Liver (tissue), 9 donors: Measurements from ENCODE around the gene SH3GL3. TPM values are rescaled to one million over a fixed set of nuclear protein-coding genes. Genes with fewer than 3 reads are reported as not detected.

Experiments used
- DNase-seq: peaks from one replicate; pipeline ENCODE4 v3.0.0-alpha.2; 2017; ENCODE audit warnings: low spot score
- H3K27ac ChIP-seq, 2 donors: one replicate each; pipeline ENCODE4 v1.7.0; 2013; ENCODE audit warnings: inconsistent platforms in 2 of 2, low read length in 2 of 2, control low read depth in 1 of 2, low read depth in 1 of 2, mild to moderate bottlenecking in 1 of 2
- H3K27me3 ChIP-seq, 4 donors: one replicate each; pipeline versions ENCODE4 v1.6.1 to v1.7.0; 2013; ENCODE audit warnings: low read length in 3 of 4, inconsistent platforms in 1 of 4, mild to moderate bottlenecking in 1 of 4, moderate library complexity in 1 of 4; ENCODE audit not compliant: control insufficient read depth in 4 of 4, insufficient read depth in 4 of 4
- H3K36me3 ChIP-seq, 4 donors: one replicate each; pipeline versions ENCODE4 v1.6.1 to v1.7.0; 2013; ENCODE audit warnings: low read length in 3 of 4, mild to moderate bottlenecking in 3 of 4, low read depth in 1 of 4, moderate library complexity in 1 of 4; ENCODE audit not compliant: control insufficient read depth in 4 of 4, insufficient read depth in 3 of 4
- H3K4me1 ChIP-seq, 4 donors: one replicate each; pipeline versions ENCODE4 v1.6.1 to v1.7.0; 2013; ENCODE audit warnings: low read length in 3 of 4, mild to moderate bottlenecking in 3 of 4, moderate library complexity in 1 of 4; ENCODE audit not compliant: control insufficient read depth in 4 of 4, insufficient read depth in 4 of 4
- H3K4me3 ChIP-seq, 3 donors: one replicate each; pipeline versions ENCODE4 v1.6.1 to v1.7.0; 2013; ENCODE audit warnings: low read length in 3 of 3, control low read depth in 1 of 3, low read depth in 1 of 3, mild to moderate bottlenecking in 1 of 3
- H3K9ac ChIP-seq, 2 donors: one replicate each; pipeline ENCODE4 v1.7.0; 2013; ENCODE audit warnings: low read length in 2 of 2, mild to moderate bottlenecking in 2 of 2, moderate library complexity in 2 of 2, control low read depth in 1 of 2, low read depth in 1 of 2
- H3K9me3 ChIP-seq, 4 donors: one replicate each; pipeline versions ENCODE4 v1.6.1 to v1.7.0; 2013; ENCODE audit warnings: low read length in 3 of 4; ENCODE audit not compliant: control insufficient read depth in 4 of 4
- ATF3 ChIP-seq: IDR thresholded peaks from 2 replicates; pipeline ENCODE4 v1.6.1; 2016; ENCODE audit warnings: antibody characterized with exemption
- EGR1 ChIP-seq, 2 donors: IDR thresholded peaks; 2 replicates each; pipeline ENCODE4 v1.6.1; 2016 to 2018; ENCODE audit warnings: antibody characterized with exemption in 2 of 2, low read depth in 2 of 2
- FOXA1 ChIP-seq: IDR thresholded peaks from 2 replicates; pipeline ENCODE4 v1.6.1; 2016; ENCODE audit warnings: antibody characterized with exemption
- FOXA2 ChIP-seq: IDR thresholded peaks from 2 replicates; pipeline ENCODE4 v1.6.1; 2016; ENCODE audit warnings: antibody characterized with exemption
- GABPA ChIP-seq, 2 donors: IDR thresholded peaks in 1 of 2; conservative IDR thresholded peaks in 1 of 2; 2 replicates each; pipeline ENCODE4 v1.6.1; 2016; ENCODE audit warnings: antibody characterized with exemption in 2 of 2, mild to moderate bottlenecking in 1 of 2, moderate library complexity in 1 of 2
- HNF4A ChIP-seq, 2 donors: conservative IDR thresholded peaks; 2 replicates each; pipeline ENCODE4 v1.6.1; 2016; ENCODE audit warnings: antibody characterized with exemption in 2 of 2, mild to moderate bottlenecking in 2 of 2
- HNF4G ChIP-seq: IDR thresholded peaks from 2 replicates; pipeline ENCODE4 v1.6.1; 2016; ENCODE audit warnings: antibody characterized with exemption
- JUND ChIP-seq, 2 donors: IDR thresholded peaks; 2 replicates each; pipeline ENCODE4 v1.6.1; 2016; ENCODE audit warnings: antibody characterized with exemption in 2 of 2
- NR2F2 ChIP-seq: IDR thresholded peaks from 2 replicates; pipeline ENCODE4 v1.6.1; 2016; ENCODE audit warnings: antibody characterized with exemption
- RAD21 ChIP-seq, 2 donors: IDR thresholded peaks; 2 replicates each; pipeline ENCODE4 v1.6.1; 2016; ENCODE audit warnings: antibody characterized with exemption in 2 of 2, mild to moderate bottlenecking in 2 of 2
- RXRA ChIP-seq, 2 donors: IDR thresholded peaks; 2 replicates each; pipeline ENCODE4 v1.6.1; 2017 to 2018; ENCODE audit warnings: antibody characterized with exemption in 2 of 2, mild to moderate bottlenecking in 1 of 2
- SP1 ChIP-seq: IDR thresholded peaks from 2 replicates; pipeline ENCODE4 v1.6.1; 2018; ENCODE audit warnings: antibody characterized with exemption, mild to moderate bottlenecking
- TAF1 ChIP-seq: conservative IDR thresholded peaks from 2 replicates; pipeline ENCODE4 v1.6.1; 2016; ENCODE audit warnings: antibody characterized with exemption, mild to moderate bottlenecking
- YY1 ChIP-seq: IDR thresholded peaks from 2 replicates; pipeline ENCODE4 v1.6.1; 2016; ENCODE audit warnings: antibody characterized with exemption, mild to moderate bottlenecking
- ZBTB33 ChIP-seq: IDR thresholded peaks from 2 replicates; pipeline ENCODE4 v1.6.1; 2016; ENCODE audit warnings: antibody characterized with exemption
- WGBS: extraction: QIAGEN DNeasy Blood & Tissue Kit; methylation state at CpG from one replicate; pipeline ENCODE4 v1.1.7; 2013; 5-methylcytosine and 5-hydroxymethylcytosine counted together
- polyA plus RNA-seq, 2 donors: library from polyadenylated mRNA; stranded (reverse) in 1 of 2; unstranded in 1 of 2; fragments of 200-250 nt in 1 of 2; fragments of >200 nt in 1 of 2; fragmentation: Nextera tagmentation in 1 of 2; extraction: Ambion mirVana in 1 of 2; gene quantifications; one replicate each; pipeline versions ENCODE4 v1.2.1 to v1.2.3, GENCODE V29; 2013 to 2015
- total RNA-seq, 2 donors: library from RNA; depleted of rRNA; stranded (reverse); fragments of >200 nt; gene quantifications; one replicate each; pipeline ENCODE4 v1.2.3, GENCODE V29; 2014
- TF ChIP-seq, protein P1 (sequence below): IDR thresholded peaks from 2 replicates; pipeline ENCODE4 v1.6.1; 2016; ENCODE audit warnings: antibody characterized with exemption, mild to moderate bottlenecking
- TF ChIP-seq, protein P2 (sequence below): fragments of 150-350 bp; IDR thresholded peaks from 2 replicates; pipeline ENCODE4 v1.5.1; 2017; ENCODE audit warnings: improper control_type of control experiment, low read depth, low read length; ENCODE audit not compliant: missing input control
- donor health status: healthy.
- donor health status: healthy.
- donor health status: healthy.
- donor health status: healthy.
- donor health status: healthy.

The SH3GL3 gene
- total and polyA plus RNA-seq, 4 donors, result 0.23 TPM; not detected in 3

DNA sequence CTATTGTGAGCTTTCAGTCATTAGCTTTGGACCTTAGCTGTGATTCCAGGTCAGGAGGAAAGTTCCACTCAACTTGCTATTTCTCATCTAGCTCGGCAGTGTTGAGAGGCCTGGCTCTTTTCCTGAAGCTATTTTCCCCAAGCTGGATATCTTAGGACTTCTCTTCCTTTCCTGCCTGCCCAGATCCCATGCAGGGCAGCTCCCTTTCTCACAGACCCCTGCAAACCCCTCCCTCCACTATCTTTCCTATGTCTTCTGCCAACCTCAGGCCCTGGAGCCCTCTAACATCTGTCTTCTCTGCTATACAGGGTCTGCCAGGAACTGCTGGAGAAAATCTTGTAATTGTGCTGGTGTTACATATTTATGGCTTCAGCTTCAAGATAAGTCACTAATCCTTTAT lies 49.6 kb downstream of the SH3GL3 start:
- DNase-seq, result no peak
- WGBS, result 63% methylated on average over 1 of the region's 1 CpG
- Histone ChIP-seq H3K9me3 (no peaks in the 10 kb centered on the region), H3K4me3 (no peak overlapping the region), H3K27ac (no peak overlapping the region), H3K4me1 (no peaks in the 10 kb centered on the region), H3K36me3 (no peaks in the 10 kb centered on the region), H3K27me3 (peaks cover 0 to 3% (median 0%) of the 10 kb centered on the region in 4 donors), H3K9ac (no peak overlapping the region)
- no peak for TF ChIP-seq FOXA1
- TF ChIP-seq RAD21 (IDR thresholded peaks at IDR 0.05), result no peak
- TF ChIP-seq ZBTB33, result no peak
- TF ChIP-seq ATF3, result no peak
- no peak for TF ChIP-seq GABPA (IDR thresholded peaks at IDR 0.05 in 1 of 2, conservative IDR thresholded peaks at IDR 0.05 in 1 of 2)
- TF ChIP-seq FOXA2, result no peak
- TF ChIP-seq HNF4G, result no peak
- TF ChIP-seq JUND (IDR thresholded peaks at IDR 0.05), result no peak
- TF ChIP-seq SP1, result no peak
- TF ChIP-seq TAF1, result no peak

GRCh38 chr15:83498374-83498773 lies 51.2 kb downstream of the SH3GL3 start:
- DNase-seq, result no peak
- Histone ChIP-seq H3K36me3 (no peaks in the 10 kb centered on the region), H3K27ac (no peak overlapping the region), H3K9ac (no peak overlapping the region), H3K4me1 (no peaks in the 10 kb centered on the region), H3K9me3 (no peaks in the 10 kb centered on the region), H3K27me3 (no peaks in the 10 kb centered on the region), H3K4me3 (no peak overlapping the region)
- WGBS, result 91% methylated on average over 1 of the region's 1 CpG
- TF ChIP-seq EGR1 (IDR thresholded peaks at IDR 0.05; ENCODE audit: low read depth in 2 of 2) (no peak), HNF4G (no peak), SP1 (no peak), JUND (IDR thresholded peaks at IDR 0.05) (no peak), ZBTB33 (no peak), TAF1 (no peak), RXRA (IDR thresholded peaks at IDR 0.05) (no peak), NR2F2 (no peak), RAD21 (IDR thresholded peaks at IDR 0.05) (no peak), FOXA2 (no peak), HNF4A (conservative IDR thresholded peaks at IDR 0.05) (no peak), ATF3 (no peak), FOXA1 (no peak), GABPA (IDR thresholded peaks at IDR 0.05 in 1 of 2, conservative IDR thresholded peaks at IDR 0.05 in 1 of 2) (no peak), YY1 (no peak)
- TF ChIP-seq, protein P1, sequence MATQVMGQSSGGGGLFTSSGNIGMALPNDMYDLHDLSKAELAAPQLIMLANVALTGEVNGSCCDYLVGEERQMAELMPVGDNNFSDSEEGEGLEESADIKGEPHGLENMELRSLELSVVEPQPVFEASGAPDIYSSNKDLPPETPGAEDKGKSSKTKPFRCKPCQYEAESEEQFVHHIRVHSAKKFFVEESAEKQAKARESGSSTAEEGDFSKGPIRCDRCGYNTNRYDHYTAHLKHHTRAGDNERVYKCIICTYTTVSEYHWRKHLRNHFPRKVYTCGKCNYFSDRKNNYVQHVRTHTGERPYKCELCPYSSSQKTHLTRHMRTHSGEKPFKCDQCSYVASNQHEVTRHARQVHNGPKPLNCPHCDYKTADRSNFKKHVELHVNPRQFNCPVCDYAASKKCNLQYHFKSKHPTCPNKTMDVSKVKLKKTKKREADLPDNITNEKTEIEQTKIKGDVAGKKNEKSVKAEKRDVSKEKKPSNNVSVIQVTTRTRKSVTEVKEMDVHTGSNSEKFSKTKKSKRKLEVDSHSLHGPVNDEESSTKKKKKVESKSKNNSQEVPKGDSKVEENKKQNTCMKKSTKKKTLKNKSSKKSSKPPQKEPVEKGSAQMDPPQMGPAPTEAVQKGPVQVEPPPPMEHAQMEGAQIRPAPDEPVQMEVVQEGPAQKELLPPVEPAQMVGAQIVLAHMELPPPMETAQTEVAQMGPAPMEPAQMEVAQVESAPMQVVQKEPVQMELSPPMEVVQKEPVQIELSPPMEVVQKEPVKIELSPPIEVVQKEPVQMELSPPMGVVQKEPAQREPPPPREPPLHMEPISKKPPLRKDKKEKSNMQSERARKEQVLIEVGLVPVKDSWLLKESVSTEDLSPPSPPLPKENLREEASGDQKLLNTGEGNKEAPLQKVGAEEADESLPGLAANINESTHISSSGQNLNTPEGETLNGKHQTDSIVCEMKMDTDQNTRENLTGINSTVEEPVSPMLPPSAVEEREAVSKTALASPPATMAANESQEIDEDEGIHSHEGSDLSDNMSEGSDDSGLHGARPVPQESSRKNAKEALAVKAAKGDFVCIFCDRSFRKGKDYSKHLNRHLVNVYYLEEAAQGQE, result no peak
- TF ChIP-seq, protein P2, sequence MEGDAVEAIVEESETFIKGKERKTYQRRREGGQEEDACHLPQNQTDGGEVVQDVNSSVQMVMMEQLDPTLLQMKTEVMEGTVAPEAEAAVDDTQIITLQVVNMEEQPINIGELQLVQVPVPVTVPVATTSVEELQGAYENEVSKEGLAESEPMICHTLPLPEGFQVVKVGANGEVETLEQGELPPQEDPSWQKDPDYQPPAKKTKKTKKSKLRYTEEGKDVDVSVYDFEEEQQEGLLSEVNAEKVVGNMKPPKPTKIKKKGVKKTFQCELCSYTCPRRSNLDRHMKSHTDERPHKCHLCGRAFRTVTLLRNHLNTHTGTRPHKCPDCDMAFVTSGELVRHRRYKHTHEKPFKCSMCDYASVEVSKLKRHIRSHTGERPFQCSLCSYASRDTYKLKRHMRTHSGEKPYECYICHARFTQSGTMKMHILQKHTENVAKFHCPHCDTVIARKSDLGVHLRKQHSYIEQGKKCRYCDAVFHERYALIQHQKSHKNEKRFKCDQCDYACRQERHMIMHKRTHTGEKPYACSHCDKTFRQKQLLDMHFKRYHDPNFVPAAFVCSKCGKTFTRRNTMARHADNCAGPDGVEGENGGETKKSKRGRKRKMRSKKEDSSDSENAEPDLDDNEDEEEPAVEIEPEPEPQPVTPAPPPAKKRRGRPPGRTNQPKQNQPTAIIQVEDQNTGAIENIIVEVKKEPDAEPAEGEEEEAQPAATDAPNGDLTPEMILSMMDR, result no peak
